ENCODE measurements around the gene KCNA3.

The KCNA3 gene

GRCh38 chr1:110633646-110634030 is 41.1 kb downstream of the KCNA3 start:
- H3K4me3 ChIP-seq (ENCODE audit: low read depth, low read length): no peak overlapping the region
- DNase-seq (ENCODE audit: low read depth, low spot score): no peak
- in situ Hi-C loops (cut with HindIII; ENCODE audit: low sequenced_read_pairs): no loop called here
- no peak for TF ChIP-seq CTCF (IDR thresholded peaks at IDR 0.05; ENCODE audit: low read depth, low read length)

GRCh38 chr1:110631836-110632620 is 42.7 kb downstream of the KCNA3 start:
- DNase-seq (ENCODE audit: low read depth, low spot score): no peak
- in situ Hi-C loops (cut with HindIII; ENCODE audit: low sequenced_read_pairs): no loop called here
- TF ChIP-seq CTCF (IDR thresholded peaks at IDR 0.05; ENCODE audit: low read depth, low read length): no peak
- no peak overlapping the region for H3K4me3 ChIP-seq (ENCODE audit: low read depth, low read length)

GRCh38 chr1:110630839-110631663 is 43.7 kb downstream of the KCNA3 start:
- peak; percentile 31 for DNase-seq (ENCODE audit: low read depth, low spot score)
- TF ChIP-seq CTCF (IDR thresholded peaks at IDR 0.05; ENCODE audit: low read depth, low read length): peak; percentile 82
- H3K4me3 ChIP-seq (ENCODE audit: low read depth, low read length): no peak overlapping the region
- in situ Hi-C loops (cut with HindIII; ENCODE audit: low sequenced_read_pairs): no loop called here

- no peak overlapping the region for H3K4me3 ChIP-seq (ENCODE audit: low read depth, low read length)
- in situ Hi-C loops (cut with HindIII; ENCODE audit: low sequenced_read_pairs): no loop called here
- no peak for TF ChIP-seq CTCF (IDR thresholded peaks at IDR 0.05; ENCODE audit: low read depth, low read length)
- DNase-seq (ENCODE audit: low read depth, low spot score): no peak
These were observed 46.2 kb downstream of the KCNA3 start for GRCh38 chr1:110628323-110629105.

DNA sequence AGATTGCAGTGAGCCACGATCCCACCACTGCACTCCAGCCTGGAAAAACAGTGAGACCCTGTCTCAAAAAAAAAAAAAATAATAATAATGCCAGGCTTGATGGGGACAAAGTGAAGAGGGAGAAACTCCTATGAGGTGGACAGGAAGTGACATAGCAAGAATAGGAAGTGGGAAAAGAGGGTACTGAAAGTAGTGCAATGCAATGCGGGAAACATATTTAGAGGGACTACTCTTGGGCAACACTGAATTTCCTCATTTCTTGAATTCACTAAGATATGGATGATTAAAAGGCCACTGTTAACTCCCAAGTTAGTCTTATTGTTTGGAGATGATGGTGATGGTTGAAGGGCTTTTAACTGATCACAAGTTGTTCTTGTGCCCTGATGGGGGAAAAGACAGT is 47.0 kb downstream of the KCNA3 start:
- no peak for DNase-seq (ENCODE audit: low read depth, low spot score)
- no peak for TF ChIP-seq CTCF (IDR thresholded peaks at IDR 0.05; ENCODE audit: low read depth, low read length)
- in situ Hi-C loops (cut with HindIII; ENCODE audit: low sequenced_read_pairs): no loop called here
- no peak overlapping the region for H3K4me3 ChIP-seq (ENCODE audit: low read depth, low read length)

DNA sequence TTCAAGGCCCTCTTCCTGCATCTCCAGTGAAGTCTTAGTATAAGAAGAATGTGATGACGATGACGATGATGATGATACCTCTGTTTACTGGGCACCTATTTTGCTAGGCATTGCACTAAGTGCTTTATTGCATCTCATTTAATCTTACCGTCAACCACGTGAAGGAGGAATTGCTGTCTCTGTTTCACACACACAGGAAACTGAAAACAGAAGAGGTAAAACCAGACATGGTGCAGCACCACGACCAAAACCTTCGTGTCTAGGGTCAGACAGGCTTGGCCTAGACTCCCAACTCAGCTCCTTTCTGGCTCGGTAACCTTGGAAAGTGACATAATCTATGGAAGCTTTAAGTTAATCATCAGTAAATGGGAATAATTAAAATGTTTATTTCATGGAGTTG is 47.9 kb downstream of the KCNA3 start:
- no peak overlapping the region for H3K4me3 ChIP-seq (ENCODE audit: low read depth, low read length)
- no peak for TF ChIP-seq CTCF (IDR thresholded peaks at IDR 0.05; ENCODE audit: low read depth, low read length)
- DNase-seq (ENCODE audit: low read depth, low spot score): no peak
- in situ Hi-C loops (cut with HindIII; ENCODE audit: low sequenced_read_pairs): no loop called here
